Measurements from ENCODE around the gene IPO9.

DNA sequence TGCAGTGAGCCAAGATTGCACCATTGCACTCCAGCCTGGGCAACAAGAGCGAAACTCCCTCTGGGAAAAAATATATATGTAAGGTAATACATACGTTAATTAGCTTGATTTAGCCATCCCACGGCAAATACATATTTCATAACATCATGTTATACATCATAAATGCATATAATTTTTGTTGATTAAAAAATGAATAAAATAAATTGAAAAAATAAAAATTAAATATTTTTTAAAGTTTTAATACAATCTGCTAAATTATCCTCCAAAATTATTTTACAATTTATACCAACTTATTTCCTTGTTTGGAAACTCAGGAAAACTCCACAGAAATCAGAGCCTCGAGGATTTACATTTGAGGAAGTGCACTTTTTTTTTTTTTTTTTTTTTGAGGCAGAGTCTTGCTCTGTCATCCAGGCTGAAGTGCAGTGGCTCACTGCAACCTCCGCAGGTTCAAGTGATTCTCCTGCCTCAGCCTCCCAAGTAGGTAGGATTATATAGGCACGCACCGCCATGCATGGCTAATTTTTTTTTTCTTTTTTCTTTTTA is 12.6 kb upstream of the IPO9 start:
- TF ChIP-seq, protein P1, sequence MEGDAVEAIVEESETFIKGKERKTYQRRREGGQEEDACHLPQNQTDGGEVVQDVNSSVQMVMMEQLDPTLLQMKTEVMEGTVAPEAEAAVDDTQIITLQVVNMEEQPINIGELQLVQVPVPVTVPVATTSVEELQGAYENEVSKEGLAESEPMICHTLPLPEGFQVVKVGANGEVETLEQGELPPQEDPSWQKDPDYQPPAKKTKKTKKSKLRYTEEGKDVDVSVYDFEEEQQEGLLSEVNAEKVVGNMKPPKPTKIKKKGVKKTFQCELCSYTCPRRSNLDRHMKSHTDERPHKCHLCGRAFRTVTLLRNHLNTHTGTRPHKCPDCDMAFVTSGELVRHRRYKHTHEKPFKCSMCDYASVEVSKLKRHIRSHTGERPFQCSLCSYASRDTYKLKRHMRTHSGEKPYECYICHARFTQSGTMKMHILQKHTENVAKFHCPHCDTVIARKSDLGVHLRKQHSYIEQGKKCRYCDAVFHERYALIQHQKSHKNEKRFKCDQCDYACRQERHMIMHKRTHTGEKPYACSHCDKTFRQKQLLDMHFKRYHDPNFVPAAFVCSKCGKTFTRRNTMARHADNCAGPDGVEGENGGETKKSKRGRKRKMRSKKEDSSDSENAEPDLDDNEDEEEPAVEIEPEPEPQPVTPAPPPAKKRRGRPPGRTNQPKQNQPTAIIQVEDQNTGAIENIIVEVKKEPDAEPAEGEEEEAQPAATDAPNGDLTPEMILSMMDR (IDR thresholded peaks at IDR 0.05; ENCODE audit: poor library complexity) = no peak
- no peak for TF ChIP-seq EZH2 (IDR thresholded peaks at IDR 0.05; ENCODE audit: borderline replicate concordance)
- TF ChIP-seq EZH2phosphoT487 (IDR thresholded peaks at IDR 0.05; ENCODE audit: low read depth, severe bottlenecking, unreplicated experiment) = no peak

Measured in hepatocyte (in vitro differentiated cells).